GM12892 (cell line): ENCODE results near the gene EXOC4.

ENCODE experiments used
- POLR2A ChIP-seq: IDR thresholded peaks from 2 replicates; pipeline ENCODE4 v1.6.1; 2011; ENCODE audit warnings: low read depth, low read length, control low read depth
- POLR2AphosphoS5 ChIP-seq: IDR thresholded peaks from 2 replicates; pipeline ENCODE4 v1.6.1; 2011; ENCODE audit warnings: low read depth, low read length, control low read depth
- TAF1 ChIP-seq: IDR thresholded peaks from 2 replicates; pipeline ENCODE4 v1.6.1; 2011; ENCODE audit warnings: low read depth, mild to moderate bottlenecking, control low read depth, low read length, borderline replicate concordance

GRCh38 chr7:133771788-133772419 is 519.0 kb downstream of the EXOC4 start:
- no peak for TF ChIP-seq POLR2A
- no peak for TF ChIP-seq POLR2AphosphoS5
- no peak for TF ChIP-seq TAF1
